ENCODE measurements around the gene TMEM14A.

TMEM14A gene

DNA sequence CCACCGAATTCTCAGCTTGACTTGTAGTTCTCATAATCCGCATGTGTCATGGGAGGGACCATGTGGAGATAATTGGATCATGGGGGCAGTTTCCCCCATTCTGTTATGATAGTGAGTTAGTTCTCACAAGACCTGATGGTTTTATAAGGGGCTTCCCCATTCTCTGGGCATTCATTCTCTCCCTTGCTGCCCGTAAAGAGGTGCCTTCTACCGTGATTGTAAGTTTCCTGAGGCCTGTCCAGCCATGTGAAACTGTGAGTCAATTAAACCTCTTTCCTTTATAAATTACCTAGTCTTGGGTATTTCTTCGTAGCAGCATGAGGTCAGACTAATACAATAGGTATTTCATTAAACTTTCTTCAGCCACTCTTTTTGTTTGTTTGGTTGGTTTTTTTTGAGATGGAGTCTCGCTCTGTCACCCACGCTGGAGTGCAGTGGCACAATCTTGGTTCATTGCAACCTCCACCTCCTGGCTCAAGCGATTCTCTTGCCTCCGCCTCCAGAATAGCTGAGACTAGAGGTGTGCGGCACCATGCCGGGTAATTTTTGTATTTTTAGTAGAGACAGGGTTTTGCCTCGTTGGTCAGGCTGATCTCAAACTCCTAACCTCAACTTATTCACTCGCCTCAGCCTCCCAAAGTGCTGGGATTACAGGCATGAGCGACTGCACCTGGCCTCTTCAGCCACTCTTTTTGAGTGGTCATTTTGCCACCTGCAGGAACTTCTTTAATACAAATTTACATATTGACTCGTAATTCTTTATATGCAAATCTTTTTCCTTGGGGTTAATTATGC, 56.0 kb downstream of the TMEM14A start:
- Mint-ChIP-seq H3K4me3 (no peak overlapping the region), H3K36me3 (no peaks in the 10 kb centered on the region), H3K9me3 (ENCODE audit: low read depth) (no peaks in the 10 kb centered on the region), H3K4me1 (ENCODE audit: low read depth) (no peaks in the 10 kb centered on the region), H3K27ac (no peak overlapping the region), H3K27me3 (no peaks in the 10 kb centered on the region)

DNA sequence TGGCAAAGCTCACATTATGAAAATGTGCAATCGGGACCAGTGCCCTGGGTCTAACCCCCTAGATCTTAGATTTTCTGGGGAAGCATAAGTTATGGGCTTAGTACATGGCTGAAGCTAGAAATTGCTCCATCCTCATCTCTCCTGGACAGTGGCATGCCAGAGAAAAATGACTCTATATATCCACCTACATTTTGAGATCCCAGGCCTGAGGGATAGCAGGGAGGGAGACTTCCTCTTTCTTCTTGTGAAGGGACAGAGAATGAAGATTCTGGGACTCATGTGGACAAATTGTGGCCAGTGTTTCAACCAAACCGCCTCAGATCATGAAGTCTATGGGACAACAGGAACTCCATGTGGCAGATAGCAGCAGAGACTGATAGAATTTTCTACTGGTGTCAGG, 57.0 kb downstream of the TMEM14A start:
- Mint-ChIP-seq H3K27ac (no peak overlapping the region), H3K36me3 (no peaks in the 10 kb centered on the region), H3K9me3 (ENCODE audit: low read depth) (no peaks in the 10 kb centered on the region), H3K4me1 (ENCODE audit: low read depth) (no peaks in the 10 kb centered on the region), H3K27me3 (no peaks in the 10 kb centered on the region), H3K4me3 (no peak overlapping the region)

DNA sequence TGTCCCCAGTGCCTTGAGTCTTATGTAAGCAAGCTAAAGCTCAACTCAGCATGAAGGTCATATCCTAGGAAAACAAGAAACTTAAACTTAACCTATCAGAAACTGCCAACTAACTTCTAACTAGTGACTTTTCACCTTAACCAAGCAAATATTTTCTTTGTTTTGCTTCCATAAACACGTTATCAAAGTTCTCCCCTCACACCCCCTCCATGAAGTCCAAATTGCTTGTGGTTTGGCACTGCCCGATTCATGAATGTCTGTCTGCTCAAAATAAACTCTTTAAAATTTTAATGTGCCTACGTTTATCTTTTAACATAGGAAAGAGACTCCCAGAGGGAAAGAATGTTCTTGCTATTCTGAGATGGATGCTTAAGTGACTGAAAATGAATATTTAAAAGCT, 57.5 kb downstream of the TMEM14A start:
- Mint-ChIP-seq H3K36me3 (no peaks in the 10 kb centered on the region), H3K9me3 (ENCODE audit: low read depth) (no peaks in the 10 kb centered on the region), H3K27ac (no peak overlapping the region), H3K4me3 (no peak overlapping the region), H3K4me1 (ENCODE audit: low read depth) (no peaks in the 10 kb centered on the region), H3K27me3 (no peaks in the 10 kb centered on the region)

DNA sequence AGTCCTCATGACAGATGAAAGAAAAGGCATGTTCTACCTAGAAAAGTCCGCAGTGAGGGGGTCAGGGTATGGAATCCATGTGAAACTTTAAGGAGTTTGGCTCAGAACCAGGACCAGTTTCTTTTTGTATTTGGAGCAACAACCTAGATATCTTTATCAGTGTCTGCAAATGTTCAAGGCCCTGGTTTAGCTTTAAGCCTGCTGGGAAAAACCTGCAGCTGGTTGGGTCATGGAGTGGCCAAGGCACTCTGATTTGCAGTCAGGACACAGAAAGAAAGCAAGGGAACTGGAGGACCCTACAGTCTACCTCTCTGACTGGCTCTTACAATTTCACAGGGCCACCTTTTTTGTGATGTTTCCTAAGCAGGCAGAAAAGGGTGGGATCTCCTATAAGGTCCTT, 58.7 kb downstream of the TMEM14A start:
- Mint-ChIP-seq H3K27ac (no peak overlapping the region), H3K27me3 (no peaks in the 10 kb centered on the region), H3K4me1 (ENCODE audit: low read depth) (no peaks in the 10 kb centered on the region), H3K36me3 (no peaks in the 10 kb centered on the region), H3K9me3 (ENCODE audit: low read depth) (no peaks in the 10 kb centered on the region), H3K4me3 (no peak overlapping the region)

DNA sequence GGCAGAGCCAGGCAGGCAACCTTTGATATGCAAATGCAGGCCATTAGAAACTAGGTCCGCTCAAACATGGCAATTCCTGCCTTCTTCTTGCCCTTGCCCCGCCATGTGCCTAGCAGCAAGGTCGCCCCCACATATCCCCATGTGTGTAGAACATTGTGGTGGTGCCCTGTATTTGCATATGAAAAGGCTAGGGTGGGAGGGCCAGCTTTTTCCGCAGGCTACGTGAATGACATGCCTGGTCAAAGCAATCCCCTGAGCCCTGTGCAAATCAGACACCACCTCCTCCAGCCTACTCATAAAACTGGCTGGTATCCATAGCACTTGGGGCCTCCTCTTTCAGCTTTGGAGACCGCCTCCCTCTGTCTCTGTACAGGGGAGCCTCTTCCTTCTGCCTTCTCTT, 60.8 kb downstream of the TMEM14A start:
- no peaks in the 10 kb centered on the region for H3K4me1 Mint-ChIP-seq (ENCODE audit: low read depth)
- H3K27ac Mint-ChIP-seq, result no peak overlapping the region
- no peaks in the 10 kb centered on the region for H3K36me3 Mint-ChIP-seq
- no peaks in the 10 kb centered on the region for H3K9me3 Mint-ChIP-seq (ENCODE audit: low read depth)
- H3K4me3 Mint-ChIP-seq, result no peak overlapping the region
- no peaks in the 10 kb centered on the region for H3K27me3 Mint-ChIP-seq

DNA sequence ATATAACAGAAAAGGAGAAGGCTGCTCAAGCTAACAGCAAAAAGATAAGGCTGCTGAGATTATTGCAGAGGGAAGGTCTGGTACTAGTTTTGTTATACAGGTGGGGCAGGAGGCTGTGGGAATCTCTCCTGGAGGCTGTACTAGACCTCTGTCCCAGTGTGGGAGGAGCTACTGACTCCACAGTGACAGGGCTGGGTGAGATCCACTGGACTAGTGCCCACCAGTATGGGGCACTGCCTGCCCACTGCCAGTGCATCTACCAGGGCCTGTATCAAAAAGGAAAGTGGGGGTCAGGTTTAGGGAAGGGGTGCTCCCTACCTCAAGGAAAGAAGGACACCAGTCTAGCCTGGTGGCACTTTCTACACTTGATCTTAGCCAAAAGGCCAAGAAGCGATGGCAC, 62.3 kb downstream of the TMEM14A start:
- Mint-ChIP-seq H3K27ac (no peak overlapping the region), H3K4me3 (no peak overlapping the region), H3K9me3 (ENCODE audit: low read depth) (no peaks in the 10 kb centered on the region), H3K27me3 (no peaks in the 10 kb centered on the region), H3K4me1 (ENCODE audit: low read depth) (no peaks in the 10 kb centered on the region), H3K36me3 (no peaks in the 10 kb centered on the region)

DNA sequence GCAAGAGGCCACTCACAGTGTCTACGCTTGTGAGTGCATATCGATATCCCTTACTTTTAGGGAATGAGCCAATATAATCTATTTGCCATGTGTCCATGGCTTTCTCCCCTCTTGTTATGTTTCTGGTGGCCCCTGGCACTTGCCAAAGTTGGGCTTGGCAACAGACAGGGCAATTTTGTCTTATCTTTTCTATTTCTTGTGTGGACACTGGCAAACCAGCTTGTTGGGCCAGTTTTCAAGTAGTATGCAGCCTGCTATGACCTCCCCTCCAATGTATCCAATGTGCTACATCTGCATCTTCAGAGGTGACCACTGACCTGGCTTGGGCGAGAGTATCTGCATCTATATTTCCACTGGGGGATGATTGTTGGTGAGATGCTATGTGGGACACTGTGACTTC, 63.2 kb downstream of the TMEM14A start:
- Mint-ChIP-seq H3K27ac (no peak overlapping the region), H3K27me3 (no peaks in the 10 kb centered on the region), H3K4me1 (ENCODE audit: low read depth) (no peaks in the 10 kb centered on the region), H3K36me3 (no peaks in the 10 kb centered on the region), H3K4me3 (no peak overlapping the region), H3K9me3 (ENCODE audit: low read depth) (no peaks in the 10 kb centered on the region)

DNA sequence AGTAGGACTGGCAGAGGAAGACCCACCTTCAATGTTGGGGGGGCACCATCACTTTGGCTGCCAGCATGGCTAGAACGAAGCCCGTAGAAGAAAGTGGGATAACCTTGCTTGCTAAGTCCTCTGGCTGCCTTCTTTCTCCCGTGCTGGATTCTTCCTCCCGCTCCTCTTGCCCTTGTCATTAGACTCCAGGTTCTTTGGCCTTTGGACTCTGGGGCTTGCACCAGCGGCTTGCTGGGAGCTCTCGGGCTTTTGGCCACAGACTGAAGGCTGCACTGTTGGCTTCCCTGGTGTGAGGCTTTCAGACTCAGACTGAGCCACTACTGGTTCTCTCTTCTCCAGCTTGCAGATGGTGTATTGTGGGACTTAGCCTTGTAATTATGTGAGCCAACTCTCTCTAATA, 64.2 kb downstream of the TMEM14A start:
- Mint-ChIP-seq H3K36me3 (no peaks in the 10 kb centered on the region), H3K27me3 (no peaks in the 10 kb centered on the region), H3K4me1 (ENCODE audit: low read depth) (no peaks in the 10 kb centered on the region), H3K9me3 (ENCODE audit: low read depth) (no peaks in the 10 kb centered on the region), H3K27ac (no peak overlapping the region), H3K4me3 (no peak overlapping the region)

DNA sequence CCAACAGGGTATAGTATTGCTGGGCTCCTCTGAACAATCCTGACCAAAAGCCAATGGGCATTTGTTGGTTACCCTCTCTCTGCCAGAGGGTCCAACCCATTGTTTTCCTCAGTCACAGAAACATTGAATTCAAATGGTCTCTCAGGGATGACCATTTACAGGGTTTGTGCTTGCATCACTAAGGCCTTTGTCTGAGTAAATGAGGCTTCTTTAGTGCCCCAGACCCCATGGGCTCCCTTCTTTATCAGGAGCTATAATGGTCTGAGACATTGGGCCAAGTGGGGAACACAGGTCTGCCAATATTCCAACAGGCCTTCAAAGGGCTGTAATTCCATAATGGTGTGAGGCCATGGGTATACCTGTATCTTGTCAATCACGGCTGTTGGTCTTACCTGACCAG, 65.2 kb downstream of the TMEM14A start:
- H3K9me3 Mint-ChIP-seq (ENCODE audit: low read depth), result no peaks in the 10 kb centered on the region
- H3K4me1 Mint-ChIP-seq (ENCODE audit: low read depth), result no peaks in the 10 kb centered on the region
- peaks cover 2% of the 10 kb centered on the region for H3K27me3 Mint-ChIP-seq
- H3K4me3 Mint-ChIP-seq, result no peak overlapping the region
- H3K36me3 Mint-ChIP-seq, result no peaks in the 10 kb centered on the region
- no peak overlapping the region for H3K27ac Mint-ChIP-seq
